ENCODE measurements around the gene LMAN2. TPM values are rescaled to one million over a fixed set of nuclear protein-coding genes. Genes with fewer than 3 reads are reported as not detected.
A peak's percentile ranks its signal among the peaks of the same experiment; 100 is the strongest.

LMAN2 gene
- polyA plus RNA-seq, 1 donor: 161 TPM

DNA sequence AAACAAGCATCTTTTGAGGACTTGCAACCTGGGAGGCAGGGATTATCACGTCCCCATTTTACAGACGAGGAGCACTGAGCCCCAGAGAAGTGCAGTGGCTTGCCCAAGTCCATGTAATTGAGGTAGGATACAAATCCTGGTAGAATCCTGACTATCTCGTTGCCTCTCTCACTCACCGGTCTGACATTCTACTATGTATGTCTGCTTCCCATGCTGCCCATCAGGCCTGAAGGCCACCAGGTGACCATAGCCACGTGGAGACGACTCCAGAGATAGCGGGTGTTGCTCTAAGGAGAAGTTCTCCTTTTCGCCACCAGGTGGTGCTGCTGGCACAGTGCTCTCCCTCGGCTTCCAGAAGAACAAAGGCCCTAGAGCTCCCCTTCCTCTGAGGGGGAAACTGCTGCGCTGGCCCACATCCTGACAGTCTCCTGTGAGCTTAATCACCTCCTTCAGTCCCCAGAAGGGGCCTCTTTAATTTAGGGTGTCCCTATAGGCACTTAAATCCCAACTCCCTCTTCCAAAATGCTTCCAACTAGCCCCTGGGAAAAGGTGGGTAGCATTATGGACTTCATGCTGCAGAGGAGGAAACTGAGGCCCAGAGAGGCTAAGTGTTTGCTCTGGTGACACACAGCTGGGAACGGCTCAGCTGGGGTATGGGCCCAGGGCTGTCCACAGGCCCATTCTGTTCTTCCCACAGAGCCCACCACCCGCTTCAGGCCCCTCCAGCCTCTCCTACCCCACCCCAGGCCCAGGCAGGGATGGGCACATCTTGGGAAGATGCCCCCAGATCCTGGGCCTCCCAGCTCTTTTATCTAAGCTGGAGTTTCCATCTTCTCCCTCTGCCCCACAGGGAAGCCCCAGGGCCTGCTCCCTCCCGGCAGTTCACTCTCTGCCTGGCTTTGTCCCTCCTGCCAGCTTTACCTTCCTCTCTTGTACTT is 39.2 kb upstream of the LMAN2 start:
- no peak overlapping the region for H3K4me3 ChIP-seq (ENCODE audit: low read length)
- no CpG with 5 or more reads among the region's 13 CpGs for WGBS (ENCODE audit: insufficient coverage, low lambda C conversion rate)
- H3K27ac ChIP-seq (ENCODE audit: low read length): no peak overlapping the region

DNA sequence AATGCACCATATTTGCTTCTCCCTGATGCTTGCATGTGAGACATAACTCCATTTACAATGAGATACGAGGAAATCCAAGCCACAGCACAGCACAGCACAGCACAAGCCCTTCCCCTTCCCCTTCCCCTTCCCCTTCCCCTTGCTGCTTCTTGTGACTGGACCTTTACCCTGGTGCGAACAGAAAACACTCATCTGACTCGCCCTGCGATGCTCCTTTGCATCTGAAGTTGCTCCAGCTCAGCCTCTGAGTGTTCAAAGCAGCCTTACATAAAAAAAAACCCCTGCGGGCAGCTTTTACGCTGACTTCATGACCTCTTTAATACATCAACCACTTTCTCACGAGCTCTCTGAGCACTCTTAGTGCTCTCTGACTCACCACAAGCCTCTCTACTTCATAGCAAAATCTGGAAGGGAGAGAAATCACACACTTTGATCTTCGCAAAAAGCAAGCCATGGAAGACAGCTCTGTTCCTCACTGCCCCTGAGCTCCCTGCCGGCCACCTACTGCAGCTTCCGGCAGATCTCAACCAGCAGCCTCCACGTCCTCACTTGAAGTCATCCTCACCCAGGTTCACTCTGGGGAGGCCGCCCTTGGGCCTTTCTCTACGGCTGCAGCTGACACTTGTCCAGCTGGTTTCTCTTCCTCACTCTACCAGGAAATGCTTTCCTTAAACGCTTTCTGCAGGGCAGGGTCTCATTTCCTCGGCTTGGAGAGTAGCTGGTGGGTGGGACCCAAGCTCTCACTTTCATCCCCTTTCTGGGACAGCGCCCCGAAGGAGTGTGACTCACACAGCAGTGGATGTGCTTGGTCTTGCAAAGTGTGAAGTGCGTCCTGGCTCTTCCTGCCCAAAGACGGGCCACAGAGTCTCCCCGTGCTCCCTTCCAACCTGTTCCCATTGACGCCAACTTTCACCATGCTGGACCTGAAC is 38.0 kb upstream of the LMAN2 start:
- peak in 1 of 2 donors; percentile 35 for DNase-seq
- no peaks in the 10 kb centered on the region for H3K9me3 ChIP-seq (ENCODE audit: control insufficient read depth, low read depth, low read length)
- no CpG with 5 or more reads among the region's 21 CpGs for WGBS (ENCODE audit: insufficient coverage, low lambda C conversion rate)
- H3K27ac ChIP-seq (ENCODE audit: low read length): no peak overlapping the region
- no peak overlapping the region for H3K4me3 ChIP-seq (ENCODE audit: low read length)
- H3K4me1 ChIP-seq (ENCODE audit: control insufficient read depth, insufficient read depth, low read length): peaks cover 6% of the 10 kb centered on the region
- H3K36me3 ChIP-seq (ENCODE audit: control insufficient read depth, insufficient read depth, low read length): no peaks in the 10 kb centered on the region
- H3K27me3 ChIP-seq (ENCODE audit: control insufficient read depth, insufficient read depth, low read length): peaks cover 6% of the 10 kb centered on the region

More for the DNA sequence above, 39.2 kb upstream of the LMAN2 start:
- Histone ChIP-seq H3K27me3 (ENCODE audit: control insufficient read depth, insufficient read depth, low read length) (peaks cover 8% of the 10 kb centered on the region), H3K4me1 (ENCODE audit: control insufficient read depth, insufficient read depth, low read length) (peaks cover 6% of the 10 kb centered on the region), H3K36me3 (ENCODE audit: control insufficient read depth, insufficient read depth, low read length) (no peaks in the 10 kb centered on the region), H3K9me3 (ENCODE audit: control insufficient read depth, low read depth, low read length) (no peaks in the 10 kb centered on the region)
- peak; percentile 80 to 87 for DNase-seq

DNA sequence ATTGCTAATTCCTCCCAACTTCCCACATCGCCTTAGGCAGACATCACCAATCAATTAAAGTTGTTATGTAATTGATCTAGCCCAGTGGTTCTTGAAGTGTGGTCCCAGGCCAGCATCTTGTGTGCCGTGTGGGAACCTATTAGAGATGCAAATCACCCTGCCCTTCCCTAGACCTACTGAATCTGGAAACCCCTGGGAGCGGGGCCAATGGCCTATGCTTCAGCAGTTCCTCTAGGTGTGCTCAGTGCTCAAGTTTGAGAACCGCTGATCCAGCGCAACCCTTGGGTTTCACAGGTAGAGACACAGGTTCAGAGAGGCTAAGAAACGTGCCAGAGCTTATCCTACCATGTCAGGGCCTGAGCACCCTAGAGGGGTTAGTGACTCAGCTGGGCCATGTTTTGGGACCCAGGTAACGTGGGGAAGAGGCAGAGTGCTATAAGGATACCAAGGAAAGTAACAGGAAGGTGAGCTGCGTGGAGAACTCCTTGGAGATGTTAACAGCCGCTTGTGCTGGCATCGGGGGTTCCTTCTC is 37.1 kb upstream of the LMAN2 start:
- Histone ChIP-seq H3K27me3 (ENCODE audit: control insufficient read depth, insufficient read depth, low read length) (peaks cover 10% of the 10 kb centered on the region), H3K4me1 (ENCODE audit: control insufficient read depth, insufficient read depth, low read length) (peaks cover 6% of the 10 kb centered on the region), H3K36me3 (ENCODE audit: control insufficient read depth, insufficient read depth, low read length) (no peaks in the 10 kb centered on the region), H3K9me3 (ENCODE audit: control insufficient read depth, low read depth, low read length) (no peaks in the 10 kb centered on the region), H3K4me3 (ENCODE audit: low read length) (no peak overlapping the region), H3K27ac (ENCODE audit: low read length) (no peak overlapping the region)
- no CpG with 5 or more reads among the region's 10 CpGs for WGBS (ENCODE audit: insufficient coverage, low lambda C conversion rate)
- DNase-seq: no peak

DNA sequence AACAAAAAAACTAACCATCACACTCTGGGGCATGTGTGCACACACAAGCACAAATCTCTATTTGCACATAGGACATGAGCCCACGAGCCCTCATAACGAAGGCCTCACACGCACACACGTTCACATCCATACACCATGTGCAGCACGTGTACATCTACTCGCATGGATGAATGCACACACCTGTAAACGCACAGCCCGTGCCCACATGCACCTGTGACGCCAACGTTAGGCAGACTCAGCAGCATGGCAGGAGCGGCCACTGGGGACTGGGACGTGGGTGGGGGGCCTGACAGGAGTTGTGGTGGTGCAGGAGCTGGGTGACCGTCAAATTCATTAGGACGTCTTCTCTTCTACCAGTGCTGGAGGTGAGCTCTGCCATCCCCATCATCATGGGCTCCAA is 35.9 kb upstream of the LMAN2 start:
- no CpG with 5 or more reads among the region's 14 CpGs for WGBS (ENCODE audit: insufficient coverage, low lambda C conversion rate)
- Histone ChIP-seq H3K4me1 (ENCODE audit: control insufficient read depth, insufficient read depth, low read length) (peaks cover 6% of the 10 kb centered on the region), H3K27ac (ENCODE audit: low read length) (no peak overlapping the region), H3K9me3 (ENCODE audit: control insufficient read depth, low read depth, low read length) (no peaks in the 10 kb centered on the region), H3K4me3 (ENCODE audit: low read length) (no peak overlapping the region), H3K36me3 (ENCODE audit: control insufficient read depth, insufficient read depth, low read length) (no peaks in the 10 kb centered on the region), H3K27me3 (ENCODE audit: control insufficient read depth, insufficient read depth, low read length) (peaks cover 12% of the 10 kb centered on the region)
- no peak for DNase-seq

DNA sequence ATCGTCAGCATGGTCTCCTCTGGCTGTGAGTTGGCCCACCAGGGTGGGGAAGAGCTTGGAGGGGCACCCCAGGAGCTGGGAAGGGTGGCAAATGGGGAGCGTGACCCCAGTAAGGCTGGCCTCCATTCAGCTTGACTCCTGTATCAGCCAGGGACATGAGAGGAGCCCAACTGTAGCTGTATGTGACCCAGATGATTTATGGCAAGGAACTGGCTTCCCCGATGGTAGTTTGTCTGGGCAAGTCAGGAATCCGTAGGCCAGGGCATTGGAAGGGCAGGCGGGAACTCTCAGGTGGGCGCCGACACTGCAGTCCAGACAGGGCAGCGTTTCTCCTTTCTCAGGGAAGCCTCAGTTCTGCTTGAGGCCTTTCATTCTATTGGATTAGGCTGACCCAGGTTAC is 35.1 kb upstream of the LMAN2 start:
- DNase-seq: no peak
- H3K9me3 ChIP-seq (ENCODE audit: control insufficient read depth, low read depth, low read length): no peaks in the 10 kb centered on the region
- peaks cover 6% of the 10 kb centered on the region for H3K4me1 ChIP-seq (ENCODE audit: control insufficient read depth, insufficient read depth, low read length)
- WGBS (ENCODE audit: insufficient coverage, low lambda C conversion rate): 100% methylated on average over 1 of the region's 8 CpGs
- H3K27ac ChIP-seq (ENCODE audit: low read length): no peak overlapping the region
- no peak overlapping the region for H3K4me3 ChIP-seq (ENCODE audit: low read length)
- H3K27me3 ChIP-seq (ENCODE audit: control insufficient read depth, insufficient read depth, low read length): peaks cover 14% of the 10 kb centered on the region
- no peaks in the 10 kb centered on the region for H3K36me3 ChIP-seq (ENCODE audit: control insufficient read depth, insufficient read depth, low read length)

DNA sequence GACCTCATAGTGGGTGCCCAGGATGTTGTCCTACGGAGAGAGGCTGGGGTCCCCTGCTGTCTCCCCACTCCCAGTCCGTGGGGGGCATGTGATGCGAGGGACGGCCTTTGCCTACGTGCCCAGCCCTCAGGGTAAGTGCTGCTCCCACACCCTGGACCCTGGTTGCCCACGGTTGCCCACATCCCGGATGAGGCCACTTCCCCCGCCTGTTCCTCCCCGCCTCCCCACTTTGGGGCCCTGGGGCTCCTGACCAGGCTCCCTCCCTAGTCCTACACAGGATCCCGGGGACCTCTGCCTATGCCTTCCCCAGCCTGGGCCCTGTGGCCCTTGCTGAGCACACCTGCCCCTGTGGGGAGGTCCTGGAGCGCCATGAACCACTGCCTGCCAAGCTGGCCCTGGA is 34.3 kb upstream of the LMAN2 start:
- H3K9me3 ChIP-seq (ENCODE audit: control insufficient read depth, low read depth, low read length): no peaks in the 10 kb centered on the region
- H3K4me1 ChIP-seq (ENCODE audit: control insufficient read depth, insufficient read depth, low read length): peaks cover 6% of the 10 kb centered on the region
- no peak for DNase-seq
- peaks cover 14% of the 10 kb centered on the region for H3K27me3 ChIP-seq (ENCODE audit: control insufficient read depth, insufficient read depth, low read length)
- no CpG with 5 or more reads among the region's 11 CpGs for WGBS (ENCODE audit: insufficient coverage, low lambda C conversion rate)
- no peak overlapping the region for H3K4me3 ChIP-seq (ENCODE audit: low read length)
- no peak overlapping the region for H3K27ac ChIP-seq (ENCODE audit: low read length)
- no peaks in the 10 kb centered on the region for H3K36me3 ChIP-seq (ENCODE audit: control insufficient read depth, insufficient read depth, low read length)

DNA sequence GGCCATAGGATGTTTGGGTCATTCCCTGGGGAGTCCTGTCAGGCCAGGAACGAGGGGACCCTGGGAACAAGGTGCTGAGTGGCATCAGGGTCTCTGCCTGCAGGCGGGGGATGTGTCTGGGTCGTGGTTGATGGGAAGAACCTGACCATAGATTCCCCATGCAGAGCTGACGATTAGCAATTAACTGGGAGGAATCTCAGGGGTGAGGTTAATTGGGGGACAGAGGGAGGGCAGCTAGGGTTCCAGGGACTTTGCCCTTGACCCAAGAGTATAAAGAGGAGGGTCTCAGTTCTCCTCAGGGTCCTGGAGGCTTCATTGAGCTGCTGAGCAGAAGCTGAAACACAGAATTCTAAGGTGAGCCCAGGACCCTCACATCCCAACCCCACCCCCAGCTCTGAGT is 32.7 kb upstream of the LMAN2 start, which contains the start of gene SLC34A1:
TSS of gene SLC34A1 (plus strand) at position 301 of the 400 bp plus-strand sequence. CDS start 1,308 bp downstream, outside the sequence.
- DNase-seq: no peak
- Histone ChIP-seq H3K27me3 (ENCODE audit: control insufficient read depth, insufficient read depth, low read length) (peaks cover 11% of the 10 kb centered on the region), H3K4me1 (ENCODE audit: control insufficient read depth, insufficient read depth, low read length) (peaks cover 4% of the 10 kb centered on the region), H3K9me3 (ENCODE audit: control insufficient read depth, low read depth, low read length) (no peaks in the 10 kb centered on the region), H3K36me3 (ENCODE audit: control insufficient read depth, insufficient read depth, low read length) (no peaks in the 10 kb centered on the region), H3K27ac (ENCODE audit: low read length) (no peak within 1 kb of the TSS), H3K4me3 (ENCODE audit: low read length) (no peak within 1 kb of the TSS)
- no CpG with 5 or more reads among the region's 4 CpGs for WGBS (ENCODE audit: insufficient coverage, low lambda C conversion rate)

DNA sequence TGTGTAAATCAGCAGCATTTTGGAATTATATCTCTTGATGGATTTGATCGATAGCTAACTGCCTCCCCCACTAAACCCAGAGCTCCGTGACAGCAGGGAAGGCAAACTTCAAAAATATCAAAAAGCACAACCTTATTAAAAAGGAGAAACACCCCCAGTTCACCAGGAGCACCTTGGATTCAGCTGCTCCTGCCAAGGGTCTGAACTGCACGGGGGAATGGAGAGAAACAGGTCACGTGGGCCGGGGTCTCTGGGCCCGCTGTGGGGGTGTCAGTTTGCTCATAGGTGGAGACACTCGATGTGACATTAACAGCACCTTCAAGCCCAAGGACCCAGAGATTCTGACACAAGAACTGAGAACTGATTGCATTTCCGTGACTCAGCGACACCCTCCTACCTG is 31.7 kb upstream of the LMAN2 start:
- Histone ChIP-seq H3K4me1 (ENCODE audit: control insufficient read depth, insufficient read depth, low read length) (peaks cover 11% of the 10 kb centered on the region), H3K27ac (ENCODE audit: low read length) (no peak overlapping the region), H3K36me3 (ENCODE audit: control insufficient read depth, insufficient read depth, low read length) (no peaks in the 10 kb centered on the region), H3K9me3 (ENCODE audit: control insufficient read depth, low read depth, low read length) (no peaks in the 10 kb centered on the region), H3K27me3 (ENCODE audit: control insufficient read depth, insufficient read depth, low read length) (peaks cover 11% of the 10 kb centered on the region), H3K4me3 (ENCODE audit: low read length) (no peak overlapping the region)
- no CpG with 5 or more reads among the region's 9 CpGs for WGBS (ENCODE audit: insufficient coverage, low lambda C conversion rate)
- DNase-seq: no peak

DNA sequence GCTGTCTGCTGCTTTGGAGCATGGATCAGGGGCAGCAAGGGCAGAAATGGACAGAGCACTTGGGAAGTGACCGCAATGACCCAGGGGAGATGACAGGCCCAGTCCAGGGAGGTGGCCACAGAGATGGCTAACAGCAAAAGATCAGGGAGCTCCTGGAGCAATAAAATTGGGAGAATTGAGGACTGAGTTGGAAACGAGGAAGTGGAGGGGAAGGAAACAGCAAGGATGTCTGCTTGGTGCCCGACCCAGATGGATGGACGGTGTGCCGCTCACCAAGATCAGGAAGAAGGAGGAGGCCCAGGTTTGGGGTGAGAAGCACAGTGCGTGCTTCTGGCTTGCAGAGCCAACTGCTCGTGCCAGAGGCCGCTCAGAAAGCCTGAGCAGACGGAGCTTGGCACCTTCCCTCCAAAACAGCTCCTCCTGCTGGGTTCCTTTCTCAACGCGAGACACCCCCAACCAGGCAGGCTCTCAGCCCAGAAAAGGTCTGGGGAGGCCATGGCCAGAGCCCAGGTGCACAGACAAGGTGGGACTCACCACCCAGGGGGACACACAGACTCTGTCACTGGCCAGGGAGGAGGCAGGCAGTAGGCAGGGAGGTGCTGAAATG is 31.1 kb upstream of the LMAN2 start:
- no CpG with 5 or more reads among the region's 11 CpGs for WGBS (ENCODE audit: insufficient coverage, low lambda C conversion rate)
- DNase-seq: no peak
- H3K4me1 ChIP-seq (ENCODE audit: control insufficient read depth, insufficient read depth, low read length): peaks cover 17% of the 10 kb centered on the region
- no peak overlapping the region for H3K4me3 ChIP-seq (ENCODE audit: low read length)
- H3K36me3 ChIP-seq (ENCODE audit: control insufficient read depth, insufficient read depth, low read length): no peaks in the 10 kb centered on the region
- no peak overlapping the region for H3K27ac ChIP-seq (ENCODE audit: low read length)
- peaks cover 11% of the 10 kb centered on the region for H3K27me3 ChIP-seq (ENCODE audit: control insufficient read depth, insufficient read depth, low read length)
- H3K9me3 ChIP-seq (ENCODE audit: control insufficient read depth, low read depth, low read length): no peaks in the 10 kb centered on the region

DNA sequence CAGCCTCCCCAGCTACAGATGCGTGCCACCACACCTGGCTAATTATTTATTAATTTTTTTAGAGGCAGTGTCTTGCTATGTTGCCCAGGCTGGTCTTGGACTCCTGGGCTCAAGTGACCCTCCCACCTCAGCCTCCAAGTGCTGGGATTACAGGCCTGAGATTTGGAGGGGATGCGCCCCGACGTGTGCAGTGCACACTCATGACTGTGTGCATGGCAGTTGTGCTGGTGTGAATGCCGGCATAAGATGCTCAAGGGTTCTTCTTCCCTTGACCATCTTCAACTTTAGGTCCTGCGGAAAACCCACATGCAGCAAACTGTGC is 29.3 kb upstream of the LMAN2 start:
- WGBS (ENCODE audit: insufficient coverage, low lambda C conversion rate): no CpG with 5 or more reads among the region's 6 CpGs
- H3K27ac ChIP-seq (ENCODE audit: low read length): no peak overlapping the region
- no peaks in the 10 kb centered on the region for H3K9me3 ChIP-seq (ENCODE audit: control insufficient read depth, low read depth, low read length)
- DNase-seq: no peak
- peaks cover 18% of the 10 kb centered on the region for H3K4me1 ChIP-seq (ENCODE audit: control insufficient read depth, insufficient read depth, low read length)
- no peak overlapping the region for H3K4me3 ChIP-seq (ENCODE audit: low read length)
- H3K27me3 ChIP-seq (ENCODE audit: control insufficient read depth, insufficient read depth, low read length): peaks cover 11% of the 10 kb centered on the region
- no peaks in the 10 kb centered on the region for H3K36me3 ChIP-seq (ENCODE audit: control insufficient read depth, insufficient read depth, low read length)

Data from large intestine (tissue), 3 donors.